ENCODE measurements around the gene BTN2A1. TPM values are rescaled to one million over a fixed set of nuclear protein-coding genes. Genes with fewer than 3 reads are reported as not detected.
"Not testable (repeated sequence)": the region's sequence is repeated elsewhere in the genome, so short reads cannot be mapped to it uniquely, and the experiment has no call there.

Gene BTN2A1
- total RNA-seq, 1 donor from 2014 or later = 14.6 TPM

DNA sequence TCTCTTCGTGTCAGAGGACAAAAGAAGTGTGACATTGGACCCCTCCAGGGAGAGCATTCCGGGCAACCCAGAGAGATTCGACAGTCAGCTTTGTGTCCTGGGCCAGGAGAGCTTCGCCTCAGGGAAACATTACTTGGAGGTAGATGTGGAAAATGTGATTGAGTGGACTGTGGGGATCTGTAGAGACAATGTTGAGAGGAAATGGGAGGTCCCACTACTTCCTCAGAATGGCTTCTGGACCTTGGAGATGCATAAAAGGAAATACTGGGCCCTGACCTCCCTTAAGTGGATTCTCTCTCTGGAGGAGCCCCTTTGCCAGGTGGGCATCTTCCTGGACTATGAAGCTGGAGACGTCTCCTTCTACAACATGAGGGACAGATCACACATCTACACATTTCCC is 27.0 kb upstream of the BTN2A1 start:
- intact Hi-C loops (cut with micrococcal nuclease) = no loop called here
- no peak for ATAC-seq
- no peak for DNase-seq

DNA sequence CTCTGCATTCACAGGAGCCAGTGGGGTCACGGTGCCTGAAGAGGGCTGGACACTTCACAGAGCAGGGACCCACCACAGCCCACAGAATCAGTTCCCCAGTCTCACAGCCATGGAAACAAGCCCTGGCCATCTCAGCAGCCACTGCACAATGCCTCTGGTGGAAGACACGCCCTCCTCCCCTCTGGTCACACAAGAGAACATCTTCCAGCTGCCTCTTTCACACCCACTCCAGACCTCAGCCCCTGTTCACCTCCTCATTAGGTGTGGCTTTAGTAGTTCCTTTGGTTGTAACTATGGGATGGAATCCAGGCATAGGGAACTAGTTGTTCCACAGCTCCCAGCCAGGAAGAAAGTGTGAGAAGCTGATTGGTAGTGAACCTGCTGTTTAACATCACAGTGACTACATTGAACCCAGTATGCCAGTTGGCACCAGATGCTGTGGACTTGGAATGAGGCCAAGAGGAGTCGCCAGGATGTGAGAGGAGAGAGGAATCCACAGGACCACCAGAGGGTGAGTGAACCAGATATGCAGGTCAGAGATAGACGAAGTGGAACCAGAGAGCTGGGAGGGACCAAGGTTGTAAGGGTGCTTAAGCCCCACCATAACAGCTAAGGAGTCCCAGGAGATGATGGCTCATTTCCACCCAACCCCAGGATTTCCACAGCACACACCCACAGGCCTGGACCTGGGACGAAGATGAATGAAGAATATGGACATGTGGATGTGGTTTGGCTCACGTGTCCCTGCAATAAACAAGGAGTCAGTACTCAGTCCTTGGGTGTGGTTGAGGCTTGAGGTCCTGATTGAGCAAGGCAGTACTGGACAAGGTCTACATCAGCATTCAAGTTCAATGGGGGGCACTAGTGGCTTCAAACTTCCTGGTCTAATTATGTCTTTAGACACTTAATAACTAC is 26.2 kb upstream of the BTN2A1 start:
- intact Hi-C loops (cut with micrococcal nuclease) = no loop called here
- DNase-seq = no peak
- peak; percentile 15 for ATAC-seq

DNA sequence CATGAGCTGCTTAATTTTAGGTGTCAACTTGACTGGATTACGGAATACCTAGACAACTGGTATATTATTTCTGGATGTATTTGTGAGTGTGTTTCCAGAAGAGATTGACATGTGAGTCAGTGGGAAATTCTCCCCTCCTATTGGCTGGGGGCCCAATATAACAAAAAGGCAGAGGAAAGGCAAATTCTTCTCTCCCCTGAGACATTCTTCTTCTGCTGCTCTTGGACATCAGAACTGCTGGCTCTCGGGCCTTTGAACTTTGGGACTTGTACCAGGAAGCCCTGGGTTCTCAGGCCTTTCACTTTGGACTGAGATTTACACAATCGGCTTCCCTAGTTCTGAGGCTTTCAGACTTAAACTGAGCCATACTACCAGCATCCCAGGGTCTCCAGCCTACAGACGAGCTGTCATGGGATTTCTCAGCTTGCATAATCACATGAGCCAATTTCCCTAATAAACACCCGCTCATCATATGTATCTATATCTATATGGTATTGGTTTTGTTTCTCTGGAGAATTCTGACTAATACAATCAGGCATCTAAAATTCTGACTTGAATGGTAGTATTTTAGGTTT is 25.0 kb upstream of the BTN2A1 start:
- ATAC-seq (peak; percentile 24), DNase-seq (no peak)
- intact Hi-C loops (cut with micrococcal nuclease) = no loop called here

- intact Hi-C loops (cut with micrococcal nuclease) = not testable (repeated sequence)
Observed at GRCh38 chr6:26433680-26434079, 24.1 kb upstream of the BTN2A1 start.

GRCh38 chr6:26436018-26436417 is 21.7 kb upstream of the BTN2A1 start:
- ATAC-seq (no peak), DNase-seq (no peak)
- intact Hi-C loops (cut with micrococcal nuclease) = no loop called here

More at GRCh38 chr6:26433680-26434079, 24.1 kb upstream of the BTN2A1 start:
- not testable (repeated sequence) for DNase-seq, ATAC-seq

DNA sequence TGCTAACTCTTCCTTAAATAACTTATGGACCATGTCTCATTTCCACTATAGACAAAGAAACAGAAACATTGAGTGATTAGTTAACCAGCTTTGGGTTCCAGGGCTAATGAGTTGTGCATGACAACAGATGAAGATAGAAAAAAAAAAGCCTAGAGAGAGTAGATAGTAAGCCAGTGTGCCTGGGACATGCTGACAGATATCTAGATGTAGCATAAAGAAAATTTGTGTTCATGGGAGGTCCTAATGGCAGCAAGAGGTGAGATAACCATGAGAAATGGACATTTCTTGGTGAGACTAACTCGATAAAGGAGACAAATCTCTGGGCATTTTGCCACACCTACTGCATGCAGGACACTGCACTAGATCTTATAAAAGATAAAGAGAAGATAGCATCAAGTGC is 20.2 kb upstream of the BTN2A1 start:
- ATAC-seq (no peak), DNase-seq (no peak)
- intact Hi-C loops (cut with micrococcal nuclease) = no loop called here

- no peak for ATAC-seq
- intact Hi-C loops (cut with micrococcal nuclease) = no loop called here
- DNase-seq = no peak
Observed at GRCh38 chr6:26438000-26438399, 19.8 kb upstream of the BTN2A1 start.

GRCh38 chr6:26439151-26440125 is 18.3 kb upstream of the BTN2A1 start:
- no peak for ATAC-seq
- no peak for DNase-seq
- intact Hi-C loops (cut with micrococcal nuclease) = no loop called here

DNA sequence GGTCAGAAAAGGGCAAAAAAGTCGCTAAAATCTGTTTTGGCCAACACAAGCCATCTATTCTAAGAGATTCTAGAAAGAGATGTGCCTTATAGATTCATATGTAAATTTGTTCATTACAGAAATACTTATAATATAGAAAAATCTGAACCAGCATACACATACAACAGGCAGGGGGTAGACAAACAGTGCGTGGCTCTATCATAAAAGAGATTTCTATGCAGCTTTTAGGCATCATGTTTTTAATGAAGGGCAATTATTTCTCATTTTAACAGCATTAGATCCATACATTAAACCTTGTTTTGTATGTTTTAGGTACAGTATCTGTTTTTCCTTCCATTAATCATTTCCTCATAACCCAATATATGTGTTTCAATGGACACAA is 16.8 kb upstream of the BTN2A1 start:
- ATAC-seq (no peak), DNase-seq (no peak)
- intact Hi-C loops (cut with micrococcal nuclease) = no loop called here

- no peak for ATAC-seq
- no peak for DNase-seq
- intact Hi-C loops (cut with micrococcal nuclease) = no loop called here
Observed at GRCh38 chr6:26441977-26442376, 15.8 kb upstream of the BTN2A1 start.

DNA sequence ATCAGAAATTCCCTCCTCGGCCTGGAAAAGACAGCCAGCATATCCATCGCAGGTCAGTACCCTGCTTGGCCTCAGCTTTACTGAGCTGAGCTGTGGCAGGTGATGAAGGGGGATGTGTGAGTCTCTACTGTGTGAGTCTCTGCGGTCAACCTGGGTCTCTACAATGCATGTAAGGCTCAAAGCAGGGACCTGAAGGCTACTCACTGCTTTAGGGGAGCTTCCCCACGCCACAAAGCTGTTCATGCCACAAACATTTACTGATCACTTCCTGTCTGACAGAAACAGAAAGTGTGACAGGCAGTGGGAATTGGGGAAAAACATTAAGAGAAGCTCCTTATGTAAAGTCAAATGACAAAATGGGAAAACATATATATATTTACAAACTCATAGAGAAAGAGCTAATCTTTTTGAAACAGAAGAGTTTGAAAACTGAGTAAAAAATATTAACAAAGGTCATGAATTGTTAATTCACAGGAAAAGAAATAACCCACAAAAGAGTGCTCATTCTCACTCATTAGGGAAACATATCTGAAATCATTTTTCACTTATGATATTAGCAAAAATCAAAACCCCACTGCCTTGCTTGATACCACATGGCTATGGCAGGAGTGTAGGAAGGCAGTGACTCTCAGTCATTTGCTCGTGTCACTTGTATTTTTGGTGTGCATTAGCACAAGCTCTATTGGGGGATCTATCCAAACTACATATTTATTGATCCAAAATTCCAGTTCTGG is 11.7 kb upstream of the BTN2A1 start:
- no peak for ATAC-seq
- intact Hi-C loops (cut with micrococcal nuclease) = no loop called here
- no peak for DNase-seq

- DNase-seq = no peak
- intact Hi-C loops (cut with micrococcal nuclease) = no loop called here
- no peak for ATAC-seq
Observed at GRCh38 chr6:26447257-26447656, 10.5 kb upstream of the BTN2A1 start.

DNA sequence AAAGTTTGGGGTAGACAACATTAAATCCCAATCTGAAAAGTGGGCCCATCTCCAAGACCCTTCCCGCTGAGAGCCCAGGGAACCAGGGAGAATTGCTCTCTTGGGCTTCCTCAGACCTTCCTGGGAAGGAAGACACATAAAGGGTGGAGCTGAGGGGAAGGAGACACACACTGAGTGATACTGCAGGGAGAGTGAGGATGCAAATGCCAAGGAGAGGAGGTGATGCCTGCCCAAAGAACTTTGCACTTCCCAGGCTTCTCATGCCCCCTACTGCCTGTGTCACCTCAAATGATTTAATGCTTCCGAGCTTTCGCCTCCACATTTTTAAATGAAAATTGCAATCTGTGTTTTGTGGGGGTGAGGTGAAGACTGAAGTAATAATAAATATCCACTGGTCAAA is 7.5 kb upstream of the BTN2A1 start:
- intact Hi-C loops (cut with micrococcal nuclease) = no loop called here
- DNase-seq (no peak), ATAC-seq (no peak)

DNA sequence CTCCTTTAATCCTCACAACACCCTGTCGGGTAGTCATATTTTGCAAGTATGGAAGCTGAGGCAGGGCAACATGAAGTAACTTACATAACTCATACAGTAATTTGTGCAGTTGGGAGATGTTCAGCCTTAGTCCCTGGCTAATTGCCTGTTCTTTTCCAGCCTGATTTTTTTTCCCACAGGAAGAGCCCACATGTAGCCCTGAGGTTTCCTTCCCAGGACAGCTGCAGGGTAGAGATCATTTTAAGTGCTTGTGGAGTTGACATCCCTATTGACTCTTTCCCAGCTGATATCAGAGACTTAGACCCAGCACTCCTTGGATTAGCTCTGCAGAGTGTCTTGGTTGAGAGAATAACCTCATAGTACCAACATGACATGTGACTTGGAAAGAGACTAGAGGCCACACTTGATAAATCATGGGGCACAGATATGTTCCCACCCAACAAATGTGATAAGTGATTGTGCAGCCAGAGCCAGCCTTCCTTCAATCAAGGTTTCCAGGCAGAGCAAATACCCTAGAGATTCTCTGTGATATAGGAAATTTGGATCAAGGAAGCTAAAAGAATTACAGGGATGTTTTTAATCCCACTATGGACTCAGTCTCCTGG is 5.0 kb upstream of the BTN2A1 start:
- intact Hi-C loops (cut with micrococcal nuclease) = no loop called here
- DNase-seq (no peak), ATAC-seq (peak; percentile 14)

DNA sequence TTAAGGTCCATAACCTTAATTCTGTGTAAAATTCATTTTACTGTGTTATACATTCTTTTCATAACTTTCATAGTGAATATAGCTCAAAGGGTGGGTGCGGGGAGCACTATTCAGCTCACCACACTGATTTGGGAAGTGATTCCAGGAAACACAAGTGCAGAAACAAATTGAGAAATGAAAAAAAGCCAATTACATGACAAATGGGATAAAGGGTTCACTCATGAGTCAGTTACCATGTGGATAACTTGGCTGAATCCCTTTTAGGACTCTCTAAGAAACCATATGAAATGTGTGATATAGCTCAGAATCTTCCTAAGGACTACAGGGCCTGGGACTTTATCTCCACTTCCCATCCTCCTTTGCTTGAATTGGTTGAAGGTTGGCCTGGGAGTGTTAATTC is 3.1 kb upstream of the BTN2A1 start:
- no peak for DNase-seq
- intact Hi-C loops (cut with micrococcal nuclease) = no loop called here
- ATAC-seq = no peak

- DNase-seq = no peak
- intact Hi-C loops (cut with micrococcal nuclease) = no loop called here
- no peak for ATAC-seq
Observed at GRCh38 chr6:26455357-26455970, 2.3 kb upstream of the BTN2A1 start.

DNA sequence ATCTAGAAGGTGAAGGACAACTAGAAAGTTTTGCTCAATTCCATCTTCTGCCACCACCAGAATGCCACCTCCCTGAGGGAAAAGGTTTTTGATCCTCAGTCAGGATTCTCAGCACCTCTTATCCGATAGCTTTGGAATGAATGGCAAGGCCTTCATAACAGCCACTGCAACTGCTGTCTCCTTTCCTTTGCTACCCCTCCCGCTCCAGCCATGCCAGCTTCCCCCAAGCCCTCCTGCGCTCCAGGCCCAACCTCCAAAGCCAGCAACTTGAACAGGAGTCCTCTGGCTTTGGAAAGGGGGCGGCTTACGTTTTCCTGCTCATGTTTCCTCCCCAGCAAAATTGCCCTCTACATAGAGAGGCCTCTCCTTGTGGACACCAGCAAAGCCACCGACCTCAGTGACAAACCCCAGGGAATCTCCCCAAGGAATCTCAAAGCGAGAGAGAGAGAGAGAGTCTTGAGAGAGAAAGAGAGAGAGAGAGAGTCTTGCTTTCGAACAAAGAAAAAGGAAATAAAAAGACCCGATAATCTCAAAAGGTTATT is 420 bp upstream of the BTN2A1 start:
- DNase-seq (peak; percentile 30), ATAC-seq (peak; percentile 68)
- intact Hi-C loops (cut with micrococcal nuclease) = no loop called here
